Ecto neural progenitor cell (in vitro differentiated cells): ENCODE results near the gene MC5R.
"Not testable (repeated sequence)": the region's sequence is repeated elsewhere in the genome, so short reads cannot be mapped to it uniquely, and the experiment has no call there.

Experiments used
- DNase-seq: peaks from one replicate; pipeline ENCODE4 v3.0.0-alpha.2; 2018; ENCODE audit warnings: low spot score

Gene MC5R

DNA sequence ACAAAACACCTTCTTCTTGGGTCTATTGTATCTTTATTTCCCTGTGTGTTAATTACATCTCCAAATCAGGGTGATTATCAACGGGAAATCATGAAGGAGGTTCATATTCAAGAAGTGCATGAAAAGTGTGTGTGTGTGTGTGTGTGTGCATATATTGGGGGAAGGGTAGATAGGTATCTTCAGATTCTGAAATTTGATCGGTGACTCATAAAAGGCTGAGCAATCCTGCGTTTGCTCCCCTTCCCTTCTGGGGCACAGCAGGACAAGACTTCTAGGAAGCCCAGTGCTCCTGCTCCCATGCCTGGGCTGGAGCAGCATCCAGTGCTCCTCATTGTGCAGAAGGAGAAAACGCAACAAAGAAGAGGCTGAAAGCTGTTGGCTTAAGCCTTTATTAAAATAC is 25.8 kb downstream of the MC5R start:
- DNase-seq = no peak

DNA sequence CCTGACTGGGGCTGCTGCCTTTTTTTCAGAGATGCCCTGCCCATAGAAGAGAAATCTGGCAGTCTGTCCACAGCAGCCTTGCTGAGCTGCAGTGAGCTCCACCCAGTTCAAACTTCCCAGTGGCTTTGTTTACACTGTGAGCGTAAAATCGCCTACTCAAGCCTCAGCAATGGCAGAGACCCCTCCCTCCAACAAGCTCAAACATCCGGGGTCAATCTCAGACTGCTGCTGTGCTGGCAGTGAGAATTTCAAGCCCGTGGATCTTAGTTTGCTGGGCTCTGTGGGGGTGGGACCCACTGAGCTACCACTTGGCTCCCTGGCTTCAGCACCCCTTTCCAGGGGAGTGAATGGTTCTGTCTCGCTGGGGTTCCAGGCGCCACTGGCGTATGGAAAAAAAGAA is 38.9 kb downstream of the MC5R start:
- not testable (repeated sequence) for DNase-seq

DNA sequence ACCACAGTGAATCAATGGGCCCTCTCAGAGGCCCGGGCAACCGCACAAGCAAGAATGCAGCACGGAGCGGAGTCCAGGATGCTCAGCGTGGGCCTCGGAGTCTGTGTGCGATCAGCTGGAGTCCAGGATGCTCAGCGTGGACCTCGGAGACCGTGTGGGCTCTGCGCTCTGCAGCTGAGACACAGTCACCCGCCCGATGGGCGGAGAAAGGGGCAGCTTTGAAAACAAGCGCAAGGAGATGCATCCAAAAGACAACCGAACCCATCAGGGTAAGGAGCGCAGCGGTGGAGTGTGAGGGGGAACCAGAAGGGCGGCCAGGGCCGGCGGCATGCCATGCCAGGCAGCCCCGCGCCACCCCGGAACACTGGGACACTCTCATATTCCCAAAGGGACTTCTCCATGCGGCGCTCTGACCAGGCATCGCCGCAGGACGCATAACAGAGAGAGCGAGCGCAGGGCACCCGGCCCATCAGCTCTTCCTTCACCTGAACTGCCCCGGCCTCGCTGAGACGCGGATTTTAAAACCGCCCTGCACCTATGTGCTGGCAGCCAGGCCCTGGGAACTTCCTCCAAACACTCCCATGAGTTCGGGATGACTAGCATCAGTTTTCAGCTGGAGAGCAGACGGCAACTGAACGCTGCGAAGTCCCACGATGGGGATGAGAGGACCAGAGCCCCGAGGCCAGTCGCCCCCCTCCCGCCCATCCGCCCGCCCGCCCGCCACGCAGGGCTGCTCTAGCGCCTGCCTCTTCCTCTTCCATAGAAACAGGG is 44.7 kb downstream of the MC5R start:
- no peak for DNase-seq

DNA sequence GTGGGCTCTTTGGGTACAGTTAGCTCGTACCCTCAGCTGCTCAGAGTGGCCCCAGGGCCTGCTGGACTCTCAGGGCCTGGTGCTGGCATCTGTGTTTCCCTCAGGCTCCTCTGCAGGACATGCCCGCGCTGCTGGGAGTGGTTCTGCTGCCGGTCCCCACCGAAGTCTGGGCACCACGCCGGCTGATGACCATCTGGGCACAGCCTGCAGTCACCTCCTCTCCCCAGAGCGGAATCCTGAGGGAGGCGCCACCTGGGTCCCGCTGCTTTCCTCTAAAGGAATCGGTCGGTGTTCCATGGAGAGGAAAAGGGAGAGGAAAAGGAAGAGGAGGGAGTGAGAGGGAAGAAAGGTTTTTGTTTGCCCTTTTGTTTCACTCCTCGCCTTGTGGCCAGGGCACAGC is 47.8 kb downstream of the MC5R start:
- DNase-seq = no peak

DNA sequence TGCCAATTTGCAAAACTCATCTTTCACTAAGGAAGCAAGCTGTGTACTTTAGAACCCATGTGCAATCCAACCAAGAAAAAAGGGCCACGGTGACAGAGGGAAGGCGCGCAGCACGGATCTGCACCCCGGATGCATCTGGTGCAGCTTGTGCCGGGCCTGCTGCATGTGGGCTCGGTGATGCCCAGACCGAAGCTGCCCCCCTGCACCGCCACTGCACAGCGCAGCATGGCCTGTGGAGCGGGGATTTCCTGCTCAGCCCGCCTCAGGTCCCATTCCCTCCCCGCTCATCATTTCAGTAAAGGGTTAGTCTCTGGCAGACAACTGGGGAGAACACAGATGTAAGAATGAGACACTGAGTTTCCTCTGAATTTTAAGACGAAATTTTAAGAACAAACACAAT is 48.4 kb downstream of the MC5R start:
- DNase-seq = no peak

DNA sequence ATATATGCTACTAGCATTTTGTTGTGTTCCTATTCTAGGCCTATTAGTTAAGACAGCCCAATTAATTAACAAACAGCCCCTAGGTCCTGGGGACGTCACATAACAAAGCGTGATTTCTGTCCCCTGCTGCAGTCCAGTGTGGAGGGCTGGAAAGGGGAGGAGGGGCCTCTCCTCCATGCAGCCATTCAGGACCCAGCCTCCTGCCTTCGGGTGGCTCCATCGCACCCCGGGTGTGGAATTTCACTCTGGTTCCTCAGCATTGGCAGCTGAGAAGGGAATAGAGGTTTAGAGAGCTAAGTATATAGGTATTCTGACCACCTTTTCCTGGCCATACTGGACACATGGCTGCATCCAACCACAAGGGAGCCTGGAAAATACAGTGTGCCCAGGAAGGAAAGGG is 49.0 kb downstream of the MC5R start:
- no peak for DNase-seq

DNA sequence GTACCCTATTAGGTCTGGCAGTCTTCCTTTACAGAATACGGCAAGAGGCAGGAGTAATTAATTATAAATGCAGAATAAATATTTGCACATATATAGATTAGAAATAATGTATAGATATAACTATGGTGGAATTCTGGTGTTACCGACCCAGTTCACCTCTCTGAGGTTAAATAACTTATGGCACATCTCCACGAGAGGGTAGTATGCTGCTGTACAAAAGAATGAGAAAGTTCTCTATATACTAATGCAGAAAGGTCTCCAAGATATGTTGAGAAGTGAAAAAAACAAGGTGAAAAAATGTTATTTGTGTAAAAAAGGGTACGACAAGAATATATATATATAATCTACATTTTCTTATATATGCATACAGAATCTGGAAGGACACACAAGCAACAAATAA is 50.6 kb downstream of the MC5R start:
- no peak for DNase-seq
